H1 (cell line): Measurements from ENCODE around the gene RPS6KC1.
"Not testable (repeated sequence)": the region's sequence is repeated elsewhere in the genome, so short reads cannot be mapped to it uniquely, and the experiment has no call there.

Source experiments
- CTCF ChIP-seq, 3 experiments: IDR thresholded peaks; 1 replicate in 2 of 3; 2 replicates in 1 of 3; pipeline versions ENCODE4 v1.5.1 to v1.6.1; 2011; ENCODE audit warnings: low read length in 3 of 3, mild to moderate bottlenecking in 3 of 3, inconsistent platforms in 2 of 3, low read depth in 1 of 3, moderate library complexity in 1 of 3; ENCODE audit not compliant: insufficient read depth in 1 of 3; ENCODE audit errors: control extremely low read depth in 1 of 3
- EGR1 ChIP-seq: IDR thresholded peaks from 2 replicates; pipeline ENCODE4 v1.6.1; 2011; ENCODE audit warnings: low read depth, low read length, borderline replicate concordance
- HDAC6 ChIP-seq: IDR thresholded peaks from one replicate; pipeline ENCODE4 v1.7.1; 2012; ENCODE audit warnings: low read depth, mild to moderate bottlenecking, inconsistent platforms, low read length, moderate library complexity
- JUN ChIP-seq: IDR thresholded peaks from 2 replicates; pipeline ENCODE4 v1.6.1; 2011; ENCODE audit warnings: low read depth, mild to moderate bottlenecking, improper control_type of control experiment, low read length
- PHF8 ChIP-seq: fragments of 200-600 bp; sonication (generic); conservative IDR thresholded peaks from 2 replicates; pipeline ENCODE4 v1.7.1; 2012; ENCODE audit warnings: low read depth, mild to moderate bottlenecking, inconsistent platforms, low read length, moderate library complexity
- POLR2A ChIP-seq, 2 experiments: IDR thresholded peaks; 1 replicate in 1 of 2; 2 replicates in 1 of 2; pipeline ENCODE4 v1.6.1; 2011; ENCODE audit warnings: low read depth in 2 of 2, low read length in 2 of 2, mild to moderate bottlenecking in 2 of 2; ENCODE audit errors: control extremely low read depth in 1 of 2
- RAD21 ChIP-seq, 2 experiments: IDR thresholded peaks in 1 of 2; conservative IDR thresholded peaks in 1 of 2; 2 replicates each; pipeline ENCODE4 v1.6.1; 2011; ENCODE audit warnings: low read depth in 2 of 2, low read length in 2 of 2, improper control_type of control experiment in 1 of 2, inconsistent platforms in 1 of 2, mild to moderate bottlenecking in 1 of 2, moderate library complexity in 1 of 2
- SRF ChIP-seq: IDR thresholded peaks from 2 replicates; pipeline ENCODE4 v1.6.1; 2011; ENCODE audit warnings: mild to moderate bottlenecking, low read depth, low read length, moderate library complexity

DNA sequence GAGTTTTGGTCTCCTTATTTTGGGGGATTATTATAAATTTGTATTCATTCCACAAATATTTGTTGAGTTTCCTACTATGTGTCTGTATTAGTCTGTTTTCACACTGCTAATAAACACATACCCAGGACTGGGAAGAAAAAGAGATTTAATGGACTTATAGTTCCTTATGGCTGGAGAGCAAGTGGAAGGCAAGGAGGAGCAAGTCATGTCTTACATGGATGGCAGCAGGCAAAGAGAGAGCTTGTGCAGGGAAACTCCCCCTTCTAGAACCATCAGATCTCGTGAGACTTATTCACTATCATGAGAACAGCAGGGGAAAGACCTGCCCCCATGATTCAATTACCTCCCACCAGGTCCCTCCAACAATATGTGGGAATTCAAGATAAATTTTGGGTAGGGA, 267.4 kb downstream of the RPS6KC1 start:
- TF ChIP-seq EGR1; CTCF (IDR thresholded peaks at IDR 0.05; ENCODE audit: control extremely low read depth in 1 of 3, insufficient read depth in 1 of 3, low read depth in 1 of 3, low read length in 3 of 3); RAD21 (IDR thresholded peaks at IDR 0.05 in 1 of 2, conservative IDR thresholded peaks at IDR 0.05 in 1 of 2; ENCODE audit: low read depth in 2 of 2, low read length in 2 of 2); JUN; POLR2A (IDR thresholded peaks at IDR 0.05; ENCODE audit: control extremely low read depth in 1 of 2, low read depth in 2 of 2, low read length in 2 of 2); SRF; HDAC6; PHF8: not testable (repeated sequence)
